Measurements from ENCODE around the gene IBA57.
"Not testable (repeated sequence)": the region's sequence is repeated elsewhere in the genome, so short reads cannot be mapped to it uniquely, and the experiment has no call there.

The IBA57 gene

GRCh38 chr1:228217551-228218344 is 52.1 kb downstream of the IBA57 start:
- Histone ChIP-seq H3K27me3 (replicated peaks; ENCODE audit: control insufficient read depth, insufficient read depth, low read length) (no peaks in the 10 kb centered on the region; the same call in 1 of the 2 replicates), H3K4me3 (replicated peaks; ENCODE audit: low read depth, low read length) (no peak overlapping the region), H3K36me3 (ENCODE audit: control insufficient read depth, insufficient read depth, low read length) (no peaks in the 10 kb centered on the region)
- DNase-seq (ENCODE audit: extremely low read depth, insufficient read length): no peak
- TF ChIP-seq CTCF (IDR thresholded peaks at IDR 0.05; ENCODE audit: insufficient read depth, low read length, poor library complexity, severe bottlenecking): no peak

GRCh38 chr1:228218513-228219244 is 53.1 kb downstream of the IBA57 start:
- no peak for DNase-seq (ENCODE audit: extremely low read depth, insufficient read length)
- no peaks in the 10 kb centered on the region for H3K36me3 ChIP-seq (ENCODE audit: control insufficient read depth, insufficient read depth, low read length)
- TF ChIP-seq CTCF (IDR thresholded peaks at IDR 0.05; ENCODE audit: insufficient read depth, low read length, poor library complexity, severe bottlenecking): no peak
- no peaks in the 10 kb centered on the region; the same call in 1 of the 2 replicates for H3K27me3 ChIP-seq (replicated peaks; ENCODE audit: control insufficient read depth, insufficient read depth, low read length)
- no peak overlapping the region for H3K4me3 ChIP-seq (replicated peaks; ENCODE audit: low read depth, low read length)

GRCh38 chr1:228219245-228219961 is 53.8 kb downstream of the IBA57 start:
- no peak for DNase-seq (ENCODE audit: extremely low read depth, insufficient read length)
- no peak overlapping the region for H3K4me3 ChIP-seq (replicated peaks; ENCODE audit: low read depth, low read length)
- H3K36me3 ChIP-seq (ENCODE audit: control insufficient read depth, insufficient read depth, low read length): no peaks in the 10 kb centered on the region
- TF ChIP-seq CTCF (IDR thresholded peaks at IDR 0.05; ENCODE audit: insufficient read depth, low read length, poor library complexity, severe bottlenecking): no peak
- no peaks in the 10 kb centered on the region; the same call in 1 of the 2 replicates for H3K27me3 ChIP-seq (replicated peaks; ENCODE audit: control insufficient read depth, insufficient read depth, low read length)

- H3K36me3 ChIP-seq (ENCODE audit: control insufficient read depth, insufficient read depth, low read length): no peaks in the 10 kb centered on the region
- no peak overlapping the region for H3K4me3 ChIP-seq (replicated peaks; ENCODE audit: low read depth, low read length)
- no peak for TF ChIP-seq CTCF (IDR thresholded peaks at IDR 0.05; ENCODE audit: insufficient read depth, low read length, poor library complexity, severe bottlenecking)
- DNase-seq (ENCODE audit: extremely low read depth, insufficient read length): no peak
- H3K27me3 ChIP-seq (replicated peaks; ENCODE audit: control insufficient read depth, insufficient read depth, low read length): no peaks in the 10 kb centered on the region
Observed at GRCh38 chr1:228219962-228220780, 54.6 kb downstream of the IBA57 start.

- H3K36me3 ChIP-seq (ENCODE audit: control insufficient read depth, insufficient read depth, low read length); DNase-seq (ENCODE audit: extremely low read depth, insufficient read length); H3K4me3 ChIP-seq (replicated peaks; ENCODE audit: low read depth, low read length); H3K27me3 ChIP-seq (replicated peaks; ENCODE audit: control insufficient read depth, insufficient read depth, low read length): not testable (repeated sequence)
Observed at GRCh38 chr1:228221097-228221496, 55.5 kb downstream of the IBA57 start.

All from GM06990 (cell line).